ENCODE data around the gene HK3.

DNA sequence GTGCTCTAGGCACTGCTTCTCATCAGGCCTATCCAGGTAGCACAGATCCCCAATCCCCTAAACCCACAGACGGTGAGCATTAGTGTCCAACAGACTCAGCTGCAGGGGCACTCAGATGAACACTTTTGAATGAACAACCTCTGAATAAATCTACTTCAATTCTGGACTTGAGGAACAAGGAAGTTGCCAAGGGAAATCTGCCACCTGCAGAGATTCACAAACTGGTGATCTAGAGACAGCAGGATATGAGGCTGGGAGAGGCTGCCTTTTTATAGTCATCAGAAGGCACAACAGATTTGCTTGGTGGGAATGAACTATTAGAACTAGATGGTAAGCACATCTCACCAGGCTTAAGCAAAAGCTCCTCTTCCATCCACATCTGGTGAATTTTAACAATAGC, 7.0 kb upstream of the HK3 start:
- TF ChIP-seq GATA3 (IDR thresholded peaks at IDR 0.05; ENCODE audit: borderline replicate concordance) (no peak), FOSL2 (IDR thresholded peaks at IDR 0.05) (no peak), FOSL2 (CRISPR knock-in tag; IDR thresholded peaks at IDR 0.05) (no peak), HDAC2 (IDR thresholded peaks at IDR 0.05) (no peak), PHF8 (IDR thresholded peaks at IDR 0.05; ENCODE audit: borderline replicate concordance, low read depth) (no peak), BHLHE40 (IDR thresholded peaks at IDR 0.05; ENCODE audit: low read depth, low read length) (no peak), JUNB (IDR thresholded peaks at IDR 0.05) (no peak), EP300 (IDR thresholded peaks at IDR 0.05) (no peak)
- TF ChIP-seq, protein P1, sequence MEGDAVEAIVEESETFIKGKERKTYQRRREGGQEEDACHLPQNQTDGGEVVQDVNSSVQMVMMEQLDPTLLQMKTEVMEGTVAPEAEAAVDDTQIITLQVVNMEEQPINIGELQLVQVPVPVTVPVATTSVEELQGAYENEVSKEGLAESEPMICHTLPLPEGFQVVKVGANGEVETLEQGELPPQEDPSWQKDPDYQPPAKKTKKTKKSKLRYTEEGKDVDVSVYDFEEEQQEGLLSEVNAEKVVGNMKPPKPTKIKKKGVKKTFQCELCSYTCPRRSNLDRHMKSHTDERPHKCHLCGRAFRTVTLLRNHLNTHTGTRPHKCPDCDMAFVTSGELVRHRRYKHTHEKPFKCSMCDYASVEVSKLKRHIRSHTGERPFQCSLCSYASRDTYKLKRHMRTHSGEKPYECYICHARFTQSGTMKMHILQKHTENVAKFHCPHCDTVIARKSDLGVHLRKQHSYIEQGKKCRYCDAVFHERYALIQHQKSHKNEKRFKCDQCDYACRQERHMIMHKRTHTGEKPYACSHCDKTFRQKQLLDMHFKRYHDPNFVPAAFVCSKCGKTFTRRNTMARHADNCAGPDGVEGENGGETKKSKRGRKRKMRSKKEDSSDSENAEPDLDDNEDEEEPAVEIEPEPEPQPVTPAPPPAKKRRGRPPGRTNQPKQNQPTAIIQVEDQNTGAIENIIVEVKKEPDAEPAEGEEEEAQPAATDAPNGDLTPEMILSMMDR (IDR thresholded peaks at IDR 0.05): no peak
- TF ChIP-seq, protein P2, sequence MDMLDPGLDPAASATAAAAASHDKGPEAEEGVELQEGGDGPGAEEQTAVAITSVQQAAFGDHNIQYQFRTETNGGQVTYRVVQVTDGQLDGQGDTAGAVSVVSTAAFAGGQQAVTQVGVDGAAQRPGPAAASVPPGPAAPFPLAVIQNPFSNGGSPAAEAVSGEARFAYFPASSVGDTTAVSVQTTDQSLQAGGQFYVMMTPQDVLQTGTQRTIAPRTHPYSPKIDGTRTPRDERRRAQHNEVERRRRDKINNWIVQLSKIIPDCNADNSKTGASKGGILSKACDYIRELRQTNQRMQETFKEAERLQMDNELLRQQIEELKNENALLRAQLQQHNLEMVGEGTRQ (IDR thresholded peaks at IDR 0.05): no peak
- TF ChIP-seq, protein P3, sequence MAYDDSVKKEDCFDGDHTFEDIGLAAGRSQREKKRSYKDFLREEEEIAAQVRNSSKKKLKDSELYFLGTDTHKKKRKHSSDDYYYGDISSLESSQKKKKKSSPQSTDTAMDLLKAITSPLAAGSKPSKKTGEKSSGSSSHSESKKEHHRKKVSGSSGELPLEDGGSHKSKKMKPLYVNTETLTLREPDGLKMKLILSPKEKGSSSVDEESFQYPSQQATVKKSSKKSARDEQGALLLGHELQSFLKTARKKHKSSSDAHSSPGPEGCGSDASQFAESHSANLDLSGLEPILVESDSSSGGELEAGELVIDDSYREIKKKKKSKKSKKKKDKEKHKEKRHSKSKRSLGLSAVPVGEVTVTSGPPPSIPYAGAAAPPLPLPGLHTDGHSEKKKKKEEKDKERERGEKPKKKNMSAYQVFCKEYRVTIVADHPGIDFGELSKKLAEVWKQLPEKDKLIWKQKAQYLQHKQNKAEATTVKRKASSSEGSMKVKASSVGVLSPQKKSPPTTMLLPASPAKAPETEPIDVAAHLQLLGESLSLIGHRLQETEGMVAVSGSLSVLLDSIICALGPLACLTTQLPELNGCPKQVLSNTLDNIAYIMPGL (CRISPR knock-in tag; IDR thresholded peaks at IDR 0.05; ENCODE audit: borderline replicate concordance): no peak
